Hepatocyte (in vitro differentiated cells): Measurements from ENCODE around the gene CSPG4. TPM values are rescaled to one million over a fixed set of nuclear protein-coding genes. Genes with fewer than 3 reads are reported as not detected.

Experiments
- DNase-seq: peaks from one replicate; pipeline ENCODE4 v3.0.0-alpha.2; 2016; ENCODE audit warnings: low spot score
- H2AFZ ChIP-seq: fragments of 200-600 bp; sonication (generic); 2 replicates; pipeline ENCODE4 v1.6.0; 2016; ENCODE audit warnings: antibody characterized with exemption, mild to moderate bottlenecking
- H3K27ac ChIP-seq: fragments of 200-600 bp; sonication (generic); 2 replicates; pipeline ENCODE4 v1.5.1; 2016; ENCODE audit warnings: mild to moderate bottlenecking
- H3K27me3 ChIP-seq: fragments of 200-600 bp; sonication (generic); 2 replicates; pipeline ENCODE4 v1.6.1; 2016
- H3K36me3 ChIP-seq: fragments of 200-600 bp; sonication (generic); replicated peaks from 2 replicates; pipeline ENCODE4 v1.5.1; 2016; ENCODE audit warnings: low read depth; ENCODE audit not compliant: insufficient read depth
- H3K4me1 ChIP-seq: fragments of 200-600 bp; sonication (generic); 2 replicates; pipeline ENCODE4 v1.5.1; 2016; ENCODE audit warnings: mild to moderate bottlenecking, moderate library complexity; ENCODE audit not compliant: insufficient read depth
- H3K4me2 ChIP-seq: fragments of 200-600 bp; sonication (generic); 2 replicates; pipeline ENCODE4 v1.6.0; 2016
- H3K4me3 ChIP-seq: fragments of 200-600 bp; sonication (generic); 2 replicates; pipeline ENCODE4 v1.5.1; 2016; ENCODE audit warnings: mild to moderate bottlenecking
- H3K79me2 ChIP-seq: fragments of 200-600 bp; sonication (generic); 2 replicates; pipeline ENCODE4 v1.6.0; 2017; ENCODE audit warnings: mild to moderate bottlenecking
- H3K9me2 ChIP-seq: fragments of 200-600 bp; sonication (generic); replicated peaks from 2 replicates; pipeline ENCODE4 v1.6.0; 2017; ENCODE audit warnings: mild to moderate bottlenecking; ENCODE audit not compliant: insufficient read depth
- H3K9me3 ChIP-seq: fragments of 200-600 bp; sonication (generic); 2 replicates; pipeline ENCODE4 v1.5.1; 2016; ENCODE audit warnings: low read depth, mild to moderate bottlenecking
- H4K20me1 ChIP-seq: fragments of 200-600 bp; sonication (generic); 2 replicates; pipeline ENCODE4 v1.6.0; 2016; ENCODE audit warnings: mild to moderate bottlenecking; ENCODE audit not compliant: insufficient read depth, poor library complexity, severe bottlenecking
- CTCF ChIP-seq: fragments of 200-600 bp; sonication (generic); IDR thresholded peaks from 2 replicates; pipeline ENCODE4 v1.5.1; 2016; ENCODE audit warnings: antibody characterized with exemption, mild to moderate bottlenecking; ENCODE audit not compliant: poor library complexity
- EZH2 ChIP-seq: fragments of 200-600 bp; sonication (generic); IDR thresholded peaks from 2 replicates; pipeline ENCODE4 v1.6.1; 2016; ENCODE audit warnings: antibody characterized with exemption, mild to moderate bottlenecking, borderline replicate concordance
- EZH2phosphoT487 ChIP-seq: fragments of 200-600 bp; sonication (generic); IDR thresholded peaks from one replicate; pipeline ENCODE4 v1.6.1; 2018; ENCODE audit warnings: antibody characterized with exemption, mild to moderate bottlenecking, low read depth, moderate library complexity; ENCODE audit not compliant: unreplicated experiment, severe bottlenecking
- whole genome bisulfite sequencing: methylation state at CpG from one replicate; pipeline ENCODE4 v1.1.6; 2016; ENCODE audit warnings: low lambda C conversion rate; ENCODE audit errors: missing lambda C conversion rate; 5-methylcytosine and 5-hydroxymethylcytosine counted together
- polyA plus RNA-seq: library from polyadenylated mRNA; unstranded; fragments of >200 nt; fragmentation: Nextera tagmentation; extraction: Ambion mirVana; gene quantifications from 2 replicates; pipeline ENCODE4 v1.2.1, GENCODE V29; 2016
- total RNA-seq: library from RNA; depleted of rRNA; stranded (reverse); fragments of >200 nt; gene quantifications from 2 replicates; pipeline ENCODE4 v1.2.3, GENCODE V29; 2014

The CSPG4 gene
- total and polyA plus RNA-seq, 2 experiments from 2014 or later, result 6.4 to 7.8 TPM

GRCh38 chr15:75729326-75730069 is 16.9 kb upstream of the CSPG4 start:
- Histone ChIP-seq H3K4me3 (no peak overlapping the region), H3K4me2 (no peak overlapping the region), H3K27me3 (no peaks in the 10 kb centered on the region), H3K9me2 (no peaks in the 10 kb centered on the region), H3K9me3 (no peaks in the 10 kb centered on the region), H3K4me1 (peaks cover 12% of the 10 kb centered on the region), H3K79me2 (no peaks in the 10 kb centered on the region), H2AFZ (no peak overlapping the region), H3K27ac (no peak overlapping the region), H4K20me1 (no peaks in the 10 kb centered on the region), H3K36me3 (no peaks in the 10 kb centered on the region)
- DNase-seq, result no peak
- no peak for TF ChIP-seq EZH2
- WGBS, result 88% methylated on average over 10 of the region's 10 CpGs

- H3K4me2 ChIP-seq, result no peak overlapping the region
- no peak overlapping the region for H3K27ac ChIP-seq
- H3K4me1 ChIP-seq, result peaks cover 22% of the 10 kb centered on the region
- peak; percentile 68 for DNase-seq
- no peaks in the 10 kb centered on the region for H3K79me2 ChIP-seq
- 65% methylated on average over 11 of the region's 17 CpGs for WGBS
- H3K9me3 ChIP-seq, result no peaks in the 10 kb centered on the region
- H3K4me3 ChIP-seq, result no peak overlapping the region
- no peaks in the 10 kb centered on the region for H3K36me3 ChIP-seq
- TF ChIP-seq CTCF, result peak; percentile 48
- no peak for TF ChIP-seq EZH2phosphoT487
- H2AFZ ChIP-seq, result no peak overlapping the region
- H3K27me3 ChIP-seq, result no peaks in the 10 kb centered on the region
- no peaks in the 10 kb centered on the region for H4K20me1 ChIP-seq
- no peaks in the 10 kb centered on the region for H3K9me2 ChIP-seq
Measured at GRCh38 chr15:75727851-75728715, 15.4 kb upstream of the CSPG4 start.

- no peaks in the 10 kb centered on the region for H3K27me3 ChIP-seq
- no peaks in the 10 kb centered on the region for H4K20me1 ChIP-seq
- H3K79me2 ChIP-seq, result no peaks in the 10 kb centered on the region
- DNase-seq, result no peak
- H3K36me3 ChIP-seq, result no peaks in the 10 kb centered on the region
- H3K4me1 ChIP-seq, result peaks cover 17% of the 10 kb centered on the region
- no peak overlapping the region for H3K4me3 ChIP-seq
- 83% methylated on average over 19 of the region's 20 CpGs for WGBS
- no peaks in the 10 kb centered on the region for H3K9me3 ChIP-seq
- no peak overlapping the region for H3K27ac ChIP-seq
- H2AFZ ChIP-seq, result no peak overlapping the region
- no peaks in the 10 kb centered on the region for H3K9me2 ChIP-seq
- no peak overlapping the region for H3K4me2 ChIP-seq
- TF ChIP-seq CTCF, result no peak
- no peak for TF ChIP-seq EZH2
- TF ChIP-seq EZH2phosphoT487, result no peak
Measured at GRCh38 chr15:75727031-75727531, 14.4 kb upstream of the CSPG4 start.
